ENCODE measurements around the gene PCK2. TPM values are rescaled to one million over a fixed set of nuclear protein-coding genes. Genes with fewer than 3 reads are reported as not detected.
"Not testable (repeated sequence)": the region's sequence is repeated elsewhere in the genome, so short reads cannot be mapped to it uniquely, and the experiment has no call there.

Gene PCK2
- total RNA-seq, 4 donors from 2014 or later, result 15.4 to 29.0 (median 21.0) TPM

DNA sequence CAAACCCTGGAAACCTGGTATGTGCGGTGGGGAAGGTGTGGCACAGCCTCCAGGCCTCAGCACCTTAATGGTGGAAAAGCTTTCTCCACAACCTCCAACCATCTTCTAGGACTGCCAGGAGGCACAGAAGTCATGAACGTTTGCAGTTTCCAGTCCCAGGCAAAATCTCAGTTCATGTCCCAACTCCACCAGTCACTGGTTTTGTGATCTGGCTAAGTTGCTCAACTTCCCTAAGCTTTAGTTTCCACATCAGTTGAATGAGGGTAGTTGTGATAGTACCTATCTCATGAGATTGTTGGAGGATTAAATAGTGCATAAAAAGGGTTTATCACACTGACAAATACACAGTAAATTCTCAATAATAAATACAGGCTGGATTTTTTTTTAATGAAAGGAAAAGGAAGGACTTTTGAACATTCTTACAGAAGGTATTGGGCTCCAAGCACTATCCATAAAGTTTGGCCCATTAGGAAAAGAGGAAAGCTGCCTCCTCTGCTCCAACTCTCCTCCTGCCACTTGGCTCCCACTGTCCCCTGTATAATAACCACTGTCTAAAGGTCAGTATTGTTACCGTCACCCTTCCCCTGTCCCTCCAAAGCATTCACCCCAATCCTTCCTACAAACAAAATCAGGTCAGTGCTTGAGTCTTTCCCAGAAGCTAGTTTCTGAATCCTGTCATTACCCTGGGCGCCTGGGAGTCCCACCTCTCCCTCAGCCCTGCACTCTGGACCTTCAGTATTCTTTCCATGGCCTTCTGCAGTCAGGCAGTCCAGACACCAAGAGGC lies 6.3 kb downstream of the PCK2 start:
- no peak for DNase-seq (ENCODE audit: low spot score in 2 of 2)
- H3K4me3 ChIP-seq (ENCODE audit: low read depth, poor library complexity, severe bottlenecking), result no peak overlapping the region
- TF ChIP-seq, protein P1, sequence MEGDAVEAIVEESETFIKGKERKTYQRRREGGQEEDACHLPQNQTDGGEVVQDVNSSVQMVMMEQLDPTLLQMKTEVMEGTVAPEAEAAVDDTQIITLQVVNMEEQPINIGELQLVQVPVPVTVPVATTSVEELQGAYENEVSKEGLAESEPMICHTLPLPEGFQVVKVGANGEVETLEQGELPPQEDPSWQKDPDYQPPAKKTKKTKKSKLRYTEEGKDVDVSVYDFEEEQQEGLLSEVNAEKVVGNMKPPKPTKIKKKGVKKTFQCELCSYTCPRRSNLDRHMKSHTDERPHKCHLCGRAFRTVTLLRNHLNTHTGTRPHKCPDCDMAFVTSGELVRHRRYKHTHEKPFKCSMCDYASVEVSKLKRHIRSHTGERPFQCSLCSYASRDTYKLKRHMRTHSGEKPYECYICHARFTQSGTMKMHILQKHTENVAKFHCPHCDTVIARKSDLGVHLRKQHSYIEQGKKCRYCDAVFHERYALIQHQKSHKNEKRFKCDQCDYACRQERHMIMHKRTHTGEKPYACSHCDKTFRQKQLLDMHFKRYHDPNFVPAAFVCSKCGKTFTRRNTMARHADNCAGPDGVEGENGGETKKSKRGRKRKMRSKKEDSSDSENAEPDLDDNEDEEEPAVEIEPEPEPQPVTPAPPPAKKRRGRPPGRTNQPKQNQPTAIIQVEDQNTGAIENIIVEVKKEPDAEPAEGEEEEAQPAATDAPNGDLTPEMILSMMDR (IDR thresholded peaks at IDR 0.05), result no peak
- no peak for TF ChIP-seq POLR2A (IDR thresholded peaks at IDR 0.05)
- intact Hi-C loops (cut with DNase I; ENCODE audit: low total_unique reads), result no loop called here
- WGBS, 2 donors, result 76 to 83% methylated on average over 4 of the region's 4 CpGs

DNA sequence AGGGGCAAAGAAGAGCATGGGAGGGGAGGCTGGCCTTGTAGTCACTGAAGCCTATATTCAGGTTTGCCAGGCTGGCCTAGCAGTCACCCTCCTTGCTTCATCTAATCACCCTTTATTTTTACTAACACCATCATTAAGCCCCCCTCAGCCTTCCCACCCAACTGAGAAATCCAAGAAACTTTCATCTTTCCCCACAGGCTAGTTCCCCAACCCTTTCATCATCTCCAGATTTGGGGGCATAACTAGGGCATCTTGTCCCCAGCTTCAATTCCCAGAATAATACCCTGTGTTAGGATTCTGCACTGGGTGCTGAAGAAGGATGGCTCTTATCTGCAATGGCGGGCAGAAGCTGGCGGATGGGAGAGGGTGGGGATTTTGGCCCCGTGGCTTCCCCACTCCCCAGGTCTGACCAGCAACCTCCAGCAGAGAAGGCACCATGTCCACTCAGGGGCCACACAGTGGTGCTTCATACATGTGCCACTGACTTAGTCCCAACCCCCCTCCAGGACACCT lies 6.9 kb downstream of the PCK2 start:
- intact Hi-C loops (cut with DNase I; ENCODE audit: low total_unique reads), result no loop called here
- DNase-seq (ENCODE audit: low spot score in 2 of 2), result no peak
- WGBS, 2 donors, result 90 to 94% methylated on average over 3 of the region's 3 CpGs
- TF ChIP-seq POLR2A (IDR thresholded peaks at IDR 0.05), result no peak
- TF ChIP-seq, protein P1 (IDR thresholded peaks at IDR 0.05), result no peak
- H3K4me3 ChIP-seq (ENCODE audit: low read depth, poor library complexity, severe bottlenecking), result no peak overlapping the region

DNA sequence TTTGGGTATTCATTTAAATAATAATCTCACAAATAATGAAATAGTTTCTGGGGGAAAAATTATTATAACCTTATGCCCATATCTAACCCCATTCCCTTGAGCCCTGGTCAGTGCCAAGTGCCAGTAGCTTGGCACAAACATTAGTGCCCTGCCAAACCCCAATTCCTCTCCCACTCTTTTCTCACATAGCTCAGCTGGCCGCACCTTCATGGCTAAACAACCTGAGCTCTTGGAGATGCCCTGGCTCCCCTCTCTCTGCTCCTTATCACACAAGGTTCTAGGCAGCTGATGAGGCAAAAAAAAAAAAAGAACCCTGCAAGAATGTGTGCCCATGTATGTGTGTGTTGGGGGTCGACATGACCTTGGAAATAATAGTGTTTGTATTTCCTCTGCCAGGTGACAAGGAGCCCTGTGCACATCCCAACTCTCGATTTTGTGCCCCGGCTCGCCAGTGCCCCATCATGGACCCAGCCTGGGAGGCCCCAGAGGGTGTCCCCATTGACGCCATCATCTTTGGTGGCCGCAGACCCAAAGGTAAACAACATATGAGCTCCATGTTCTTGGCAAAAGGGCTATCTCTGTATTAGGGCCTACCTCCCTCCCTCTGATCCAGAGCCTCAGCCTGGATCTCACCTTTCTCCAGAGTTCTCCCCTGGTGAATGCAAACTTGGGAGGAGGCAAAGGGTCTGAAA lies 8.4 kb downstream of the PCK2 start:
- H3K4me3 ChIP-seq (ENCODE audit: low read depth, poor library complexity, severe bottlenecking), result no peak overlapping the region
- WGBS, 2 donors, result 86 to 93% methylated on average over 7 of the region's 7 CpGs
- DNase-seq (ENCODE audit: low spot score in 2 of 2), result no peak
- TF ChIP-seq, protein P1 (IDR thresholded peaks at IDR 0.05), result no peak
- TF ChIP-seq POLR2A (IDR thresholded peaks at IDR 0.05), result no peak
- intact Hi-C loops (cut with DNase I; ENCODE audit: low total_unique reads), result no loop called here

DNA sequence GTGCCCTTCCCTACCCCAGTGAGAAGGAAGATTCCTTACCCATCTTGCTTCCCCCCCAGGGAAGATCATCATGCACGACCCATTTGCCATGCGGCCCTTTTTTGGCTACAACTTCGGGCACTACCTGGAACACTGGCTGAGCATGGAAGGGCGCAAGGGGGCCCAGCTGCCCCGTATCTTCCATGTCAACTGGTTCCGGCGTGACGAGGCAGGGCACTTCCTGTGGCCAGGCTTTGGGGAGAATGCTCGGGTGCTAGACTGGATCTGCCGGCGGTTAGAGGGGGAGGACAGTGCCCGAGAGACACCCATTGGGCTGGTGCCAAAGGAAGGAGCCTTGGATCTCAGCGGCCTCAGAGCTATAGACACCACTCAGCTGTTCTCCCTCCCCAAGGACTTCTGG lies 9.3 kb downstream of the PCK2 start:
- DNase-seq (ENCODE audit: low spot score in 2 of 2), result no peak
- H3K4me3 ChIP-seq (ENCODE audit: low read depth, poor library complexity, severe bottlenecking), result no peak overlapping the region
- intact Hi-C loops (cut with DNase I; ENCODE audit: low total_unique reads), result no loop called here
- 90 to 98% methylated on average over 13 of the region's 13 CpGs for WGBS, 2 donors
- TF ChIP-seq, protein P1 (IDR thresholded peaks at IDR 0.05), result no peak
- no peak for TF ChIP-seq POLR2A (IDR thresholded peaks at IDR 0.05)

DNA sequence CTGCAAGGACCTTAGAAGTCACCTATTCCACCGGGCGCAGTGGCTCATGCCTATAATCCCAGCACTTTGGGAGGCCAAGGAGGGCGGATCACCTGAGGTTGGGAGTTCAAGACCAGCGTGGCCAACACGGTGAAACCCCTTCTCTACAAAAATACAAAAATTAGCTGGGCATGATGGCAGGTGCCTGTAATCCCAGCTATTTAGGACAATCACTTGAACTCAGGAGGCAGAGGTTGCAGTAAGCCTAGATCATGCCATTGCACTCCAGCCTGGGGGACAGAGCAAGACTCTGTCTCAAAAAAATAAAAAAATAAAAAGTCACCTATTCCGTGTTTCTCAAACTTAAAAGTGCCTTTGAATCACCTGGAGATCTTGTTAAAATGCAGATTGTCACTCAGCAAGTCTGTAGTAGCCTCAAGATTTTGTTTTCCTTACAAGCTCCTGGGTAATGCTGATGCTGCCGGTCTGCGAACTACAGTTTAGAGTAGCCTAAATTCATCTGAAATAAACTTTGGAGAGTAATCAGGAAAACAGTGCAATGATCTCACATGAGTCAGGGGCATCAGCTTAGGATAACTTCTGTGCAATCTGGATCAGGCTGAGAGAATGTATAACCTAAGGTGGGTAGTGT lies 11.6 kb downstream of the PCK2 start:
- DNase-seq (ENCODE audit: low spot score in 2 of 2); H3K4me3 ChIP-seq (ENCODE audit: low read depth, poor library complexity, severe bottlenecking): not testable (repeated sequence)
- intact Hi-C loops (cut with DNase I; ENCODE audit: low total_unique reads), result loop anchor here (5.0 kb wide), 1 partner anchor 48 kb away; no protein-coding TSS in a partner anchor
- WGBS, 2 donors, result 89 to 90% methylated on average over 8 of the region's 8 CpGs

Measured in lower leg skin (tissue), 4 donors.